ENCODE measurements around the gene FCHO2.

The FCHO2 gene

GRCh38 chr5:73088026-73088425 lies 132.2 kb downstream of the FCHO2 start:
- H3K36me3 Mint-ChIP-seq (ENCODE audit: low read depth): peaks cover 74% of the 10 kb centered on the region
- intact Hi-C loops (cut with micrococcal nuclease): loop anchor here (10.0 kb wide), 2 partner anchors 117 to 367 kb away; no protein-coding TSS in a partner anchor
- no peaks in the 10 kb centered on the region for H3K4me1 Mint-ChIP-seq (ENCODE audit: low read depth)
- H3K9me3 Mint-ChIP-seq: no peaks in the 10 kb centered on the region
- H3K27me3 Mint-ChIP-seq: no peaks in the 10 kb centered on the region
- H3K27ac Mint-ChIP-seq: no peak overlapping the region
- H3K4me3 Mint-ChIP-seq: no peak overlapping the region

GRCh38 chr5:73093943-73094342 lies 138.1 kb downstream of the FCHO2 start:
- H3K9me3 Mint-ChIP-seq: no peaks in the 10 kb centered on the region
- intact Hi-C loops (cut with micrococcal nuclease): no loop called here
- no peak overlapping the region for H3K4me3 Mint-ChIP-seq
- no peaks in the 10 kb centered on the region for H3K4me1 Mint-ChIP-seq (ENCODE audit: low read depth)
- peaks cover 1% of the 10 kb centered on the region for H3K27me3 Mint-ChIP-seq
- peaks cover 20% of the 10 kb centered on the region for H3K36me3 Mint-ChIP-seq (ENCODE audit: low read depth)
- no peak overlapping the region for H3K27ac Mint-ChIP-seq

- peaks cover 1% of the 10 kb centered on the region for H3K27me3 Mint-ChIP-seq
- intact Hi-C loops (cut with micrococcal nuclease): no loop called here
- no peaks in the 10 kb centered on the region for H3K4me1 Mint-ChIP-seq (ENCODE audit: low read depth)
- H3K9me3 Mint-ChIP-seq: no peaks in the 10 kb centered on the region
- H3K27ac Mint-ChIP-seq: no peak overlapping the region
- H3K36me3 Mint-ChIP-seq (ENCODE audit: low read depth): peaks cover 20% of the 10 kb centered on the region
- no peak overlapping the region for H3K4me3 Mint-ChIP-seq
These were observed 138.6 kb downstream of the FCHO2 start for GRCh38 chr5:73094415-73094814.

- H3K27ac Mint-ChIP-seq: no peak overlapping the region
These were observed 139.9 kb downstream of the FCHO2 start for GRCh38 chr5:73095564-73096238.

GRCh38 chr5:73096239-73096575 lies 140.4 kb downstream of the FCHO2 start:
- Mint-ChIP-seq H3K27ac (no peak overlapping the region), H3K27me3 (peaks cover 3% of the 10 kb centered on the region), H3K4me1 (ENCODE audit: low read depth) (no peaks in the 10 kb centered on the region), H3K4me3 (no peak overlapping the region), H3K9me3 (no peaks in the 10 kb centered on the region), H3K36me3 (ENCODE audit: low read depth) (peaks cover 12% of the 10 kb centered on the region)
- intact Hi-C loops (cut with micrococcal nuclease): no loop called here

More at GRCh38 chr5:73095564-73096238, 139.9 kb downstream of the FCHO2 start:
- Mint-ChIP-seq H3K4me1 (ENCODE audit: low read depth) (no peaks in the 10 kb centered on the region), H3K4me3 (no peak overlapping the region), H3K9me3 (no peaks in the 10 kb centered on the region), H3K27me3 (peaks cover 3% of the 10 kb centered on the region), H3K36me3 (ENCODE audit: low read depth) (peaks cover 17% of the 10 kb centered on the region)
- intact Hi-C loops (cut with micrococcal nuclease): no loop called here

- Mint-ChIP-seq H3K36me3 (ENCODE audit: low read depth) (no peaks in the 10 kb centered on the region), H3K9me3 (no peaks in the 10 kb centered on the region), H3K27ac (no peak overlapping the region), H3K4me3 (no peak overlapping the region), H3K27me3 (peaks cover 3% of the 10 kb centered on the region), H3K4me1 (ENCODE audit: low read depth) (no peaks in the 10 kb centered on the region)
- intact Hi-C loops (cut with micrococcal nuclease): no loop called here
These were observed 141.9 kb downstream of the FCHO2 start for GRCh38 chr5:73097740-73098139.

- Mint-ChIP-seq H3K27ac (no peak overlapping the region), H3K9me3 (no peaks in the 10 kb centered on the region), H3K4me3 (no peak overlapping the region), H3K27me3 (peaks cover 9% of the 10 kb centered on the region), H3K36me3 (ENCODE audit: low read depth) (no peaks in the 10 kb centered on the region), H3K4me1 (ENCODE audit: low read depth) (no peaks in the 10 kb centered on the region)
- intact Hi-C loops (cut with micrococcal nuclease): no loop called here
These were observed 144.3 kb downstream of the FCHO2 start for GRCh38 chr5:73100109-73100508.

GRCh38 chr5:73103870-73104299 lies 148.0 kb downstream of the FCHO2 start:
- Mint-ChIP-seq H3K36me3 (ENCODE audit: low read depth) (no peaks in the 10 kb centered on the region), H3K27me3 (peaks cover 26% of the 10 kb centered on the region), H3K9me3 (no peaks in the 10 kb centered on the region), H3K27ac (no peak overlapping the region), H3K4me3 (no peak overlapping the region), H3K4me1 (ENCODE audit: low read depth) (no peaks in the 10 kb centered on the region)
- intact Hi-C loops (cut with micrococcal nuclease): no loop called here

GRCh38 chr5:73104326-73104725 lies 148.5 kb downstream of the FCHO2 start:
- Mint-ChIP-seq H3K4me1 (ENCODE audit: low read depth) (no peaks in the 10 kb centered on the region), H3K27ac (no peak overlapping the region), H3K36me3 (ENCODE audit: low read depth) (no peaks in the 10 kb centered on the region), H3K4me3 (no peak overlapping the region), H3K27me3 (peaks cover 27% of the 10 kb centered on the region), H3K9me3 (no peaks in the 10 kb centered on the region)
- intact Hi-C loops (cut with micrococcal nuclease): no loop called here

GRCh38 chr5:73106335-73106734 lies 150.5 kb downstream of the FCHO2 start:
- H3K27ac Mint-ChIP-seq: no peak overlapping the region
- intact Hi-C loops (cut with micrococcal nuclease): no loop called here
- H3K4me1 Mint-ChIP-seq (ENCODE audit: low read depth): no peaks in the 10 kb centered on the region
- no peaks in the 10 kb centered on the region for H3K36me3 Mint-ChIP-seq (ENCODE audit: low read depth)
- H3K9me3 Mint-ChIP-seq: no peaks in the 10 kb centered on the region
- no peak overlapping the region for H3K4me3 Mint-ChIP-seq
- H3K27me3 Mint-ChIP-seq: peaks cover 43% of the 10 kb centered on the region

- no peak overlapping the region for H3K4me3 Mint-ChIP-seq
- H3K4me1 Mint-ChIP-seq (ENCODE audit: low read depth): no peaks in the 10 kb centered on the region
- H3K27ac Mint-ChIP-seq: no peak overlapping the region
- H3K36me3 Mint-ChIP-seq (ENCODE audit: low read depth): no peaks in the 10 kb centered on the region
- peaks cover 65% of the 10 kb centered on the region for H3K27me3 Mint-ChIP-seq
- intact Hi-C loops (cut with micrococcal nuclease): no loop called here
- H3K9me3 Mint-ChIP-seq: no peaks in the 10 kb centered on the region
These were observed 154.3 kb downstream of the FCHO2 start for GRCh38 chr5:73110190-73110589.

- no peaks in the 10 kb centered on the region for H3K4me1 Mint-ChIP-seq (ENCODE audit: low read depth)
- intact Hi-C loops (cut with micrococcal nuclease): no loop called here
- no peak overlapping the region for H3K27ac Mint-ChIP-seq
- H3K4me3 Mint-ChIP-seq: no peak overlapping the region
- no peaks in the 10 kb centered on the region for H3K9me3 Mint-ChIP-seq
- H3K36me3 Mint-ChIP-seq (ENCODE audit: low read depth): no peaks in the 10 kb centered on the region
- H3K27me3 Mint-ChIP-seq: peaks cover 71% of the 10 kb centered on the region
These were observed 155.7 kb downstream of the FCHO2 start for GRCh38 chr5:73111536-73111935.

- no peaks in the 10 kb centered on the region for H3K36me3 Mint-ChIP-seq (ENCODE audit: low read depth)
- H3K4me3 Mint-ChIP-seq: no peak overlapping the region
- intact Hi-C loops (cut with micrococcal nuclease): no loop called here
- peaks cover 74% of the 10 kb centered on the region for H3K27me3 Mint-ChIP-seq
- no peak overlapping the region for H3K27ac Mint-ChIP-seq
- H3K9me3 Mint-ChIP-seq: peaks cover 6% of the 10 kb centered on the region
- peaks cover 4% of the 10 kb centered on the region for H3K4me1 Mint-ChIP-seq (ENCODE audit: low read depth)
These were observed 156.5 kb downstream of the FCHO2 start for GRCh38 chr5:73112359-73112758.

GRCh38 chr5:73114044-73114688 lies 158.3 kb downstream of the FCHO2 start:
- intact Hi-C loops (cut with micrococcal nuclease): no loop called here
- Mint-ChIP-seq H3K4me3 (no peak overlapping the region), H3K27me3 (peaks cover 82% of the 10 kb centered on the region), H3K4me1 (ENCODE audit: low read depth) (peaks cover 5% of the 10 kb centered on the region), H3K9me3 (peaks cover 9% of the 10 kb centered on the region), H3K27ac (no peak overlapping the region), H3K36me3 (ENCODE audit: low read depth) (no peaks in the 10 kb centered on the region)
